ENCODE results near the gene RGS4.

DNA sequence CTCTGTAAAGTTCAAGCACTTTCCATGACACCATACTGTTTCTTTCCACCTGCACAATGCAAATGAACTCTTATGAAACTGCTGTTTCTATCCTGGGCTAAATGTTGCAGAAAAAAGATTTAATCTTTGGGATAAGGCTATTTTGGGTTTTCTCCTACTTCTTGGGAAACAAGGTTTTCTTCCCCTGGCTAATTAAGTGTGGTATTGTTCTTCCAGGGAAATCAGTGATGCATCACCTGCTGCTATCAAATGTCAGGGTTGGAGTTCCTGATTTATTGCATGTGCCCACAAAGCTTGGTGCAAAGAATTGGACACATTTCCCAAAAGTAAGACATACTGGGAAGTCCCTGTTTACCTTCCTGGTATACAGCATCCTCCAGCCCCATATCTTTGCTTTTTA is 6.0 kb upstream of the RGS4 start:
- TF ChIP-seq, protein P1, sequence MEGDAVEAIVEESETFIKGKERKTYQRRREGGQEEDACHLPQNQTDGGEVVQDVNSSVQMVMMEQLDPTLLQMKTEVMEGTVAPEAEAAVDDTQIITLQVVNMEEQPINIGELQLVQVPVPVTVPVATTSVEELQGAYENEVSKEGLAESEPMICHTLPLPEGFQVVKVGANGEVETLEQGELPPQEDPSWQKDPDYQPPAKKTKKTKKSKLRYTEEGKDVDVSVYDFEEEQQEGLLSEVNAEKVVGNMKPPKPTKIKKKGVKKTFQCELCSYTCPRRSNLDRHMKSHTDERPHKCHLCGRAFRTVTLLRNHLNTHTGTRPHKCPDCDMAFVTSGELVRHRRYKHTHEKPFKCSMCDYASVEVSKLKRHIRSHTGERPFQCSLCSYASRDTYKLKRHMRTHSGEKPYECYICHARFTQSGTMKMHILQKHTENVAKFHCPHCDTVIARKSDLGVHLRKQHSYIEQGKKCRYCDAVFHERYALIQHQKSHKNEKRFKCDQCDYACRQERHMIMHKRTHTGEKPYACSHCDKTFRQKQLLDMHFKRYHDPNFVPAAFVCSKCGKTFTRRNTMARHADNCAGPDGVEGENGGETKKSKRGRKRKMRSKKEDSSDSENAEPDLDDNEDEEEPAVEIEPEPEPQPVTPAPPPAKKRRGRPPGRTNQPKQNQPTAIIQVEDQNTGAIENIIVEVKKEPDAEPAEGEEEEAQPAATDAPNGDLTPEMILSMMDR (IDR thresholded peaks at IDR 0.05) = no peak
- no peak for TF ChIP-seq POLR2AphosphoS5 (IDR thresholded peaks at IDR 0.05)
- no peak for TF ChIP-seq POLR2A (IDR thresholded peaks at IDR 0.05)
- TF ChIP-seq EP300 (IDR thresholded peaks at IDR 0.05) = no peak
